ENCODE results near the gene FBN3. TPM values are rescaled to one million over a fixed set of nuclear protein-coding genes. Genes with fewer than 3 reads are reported as not detected.
A peak's percentile ranks its signal among the peaks of the same experiment; 100 is the strongest.

Gene FBN3
- total RNA-seq, 1 donor from 2014 or later, result 15.5 TPM

DNA sequence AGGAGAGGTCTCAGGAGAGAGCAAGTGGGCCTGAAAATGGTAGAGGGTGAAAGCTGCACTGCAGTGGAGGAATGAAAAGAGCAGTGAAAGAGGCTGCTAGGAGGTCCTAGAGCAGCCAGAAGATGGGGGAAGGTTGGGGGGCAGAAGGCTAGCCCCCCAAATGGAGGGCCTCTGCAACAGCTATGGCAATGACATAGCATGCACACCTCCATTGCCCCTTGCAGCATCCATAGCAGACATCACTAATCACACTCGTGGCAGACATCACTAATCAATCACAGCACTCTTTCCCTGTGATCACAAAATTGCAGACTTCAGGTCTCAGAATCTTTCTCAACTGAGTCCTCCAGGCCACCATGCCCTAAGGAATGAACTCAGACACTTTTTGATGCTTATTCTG lies 74.9 kb downstream of the FBN3 start:
- Mint-ChIP-seq H3K4me3 (ENCODE audit: unreplicated experiment) (peak overlapping the region; percentile 34), H3K36me3 (ENCODE audit: low read depth, unreplicated experiment) (peaks cover 17% of the 10 kb centered on the region), H3K9me3 (ENCODE audit: unreplicated experiment) (no peaks in the 10 kb centered on the region), H3K27ac (ENCODE audit: unreplicated experiment) (no peak overlapping the region), H3K27me3 (ENCODE audit: unreplicated experiment) (peaks cover 3% of the 10 kb centered on the region), H3K4me1 (ENCODE audit: unreplicated experiment) (no peaks in the 10 kb centered on the region)
- TF ChIP-seq, protein P1, sequence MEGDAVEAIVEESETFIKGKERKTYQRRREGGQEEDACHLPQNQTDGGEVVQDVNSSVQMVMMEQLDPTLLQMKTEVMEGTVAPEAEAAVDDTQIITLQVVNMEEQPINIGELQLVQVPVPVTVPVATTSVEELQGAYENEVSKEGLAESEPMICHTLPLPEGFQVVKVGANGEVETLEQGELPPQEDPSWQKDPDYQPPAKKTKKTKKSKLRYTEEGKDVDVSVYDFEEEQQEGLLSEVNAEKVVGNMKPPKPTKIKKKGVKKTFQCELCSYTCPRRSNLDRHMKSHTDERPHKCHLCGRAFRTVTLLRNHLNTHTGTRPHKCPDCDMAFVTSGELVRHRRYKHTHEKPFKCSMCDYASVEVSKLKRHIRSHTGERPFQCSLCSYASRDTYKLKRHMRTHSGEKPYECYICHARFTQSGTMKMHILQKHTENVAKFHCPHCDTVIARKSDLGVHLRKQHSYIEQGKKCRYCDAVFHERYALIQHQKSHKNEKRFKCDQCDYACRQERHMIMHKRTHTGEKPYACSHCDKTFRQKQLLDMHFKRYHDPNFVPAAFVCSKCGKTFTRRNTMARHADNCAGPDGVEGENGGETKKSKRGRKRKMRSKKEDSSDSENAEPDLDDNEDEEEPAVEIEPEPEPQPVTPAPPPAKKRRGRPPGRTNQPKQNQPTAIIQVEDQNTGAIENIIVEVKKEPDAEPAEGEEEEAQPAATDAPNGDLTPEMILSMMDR (IDR thresholded peaks at IDR 0.05; ENCODE audit: unreplicated experiment), result no peak
- no peak for DNase-seq (ENCODE audit: low spot score)

DNA sequence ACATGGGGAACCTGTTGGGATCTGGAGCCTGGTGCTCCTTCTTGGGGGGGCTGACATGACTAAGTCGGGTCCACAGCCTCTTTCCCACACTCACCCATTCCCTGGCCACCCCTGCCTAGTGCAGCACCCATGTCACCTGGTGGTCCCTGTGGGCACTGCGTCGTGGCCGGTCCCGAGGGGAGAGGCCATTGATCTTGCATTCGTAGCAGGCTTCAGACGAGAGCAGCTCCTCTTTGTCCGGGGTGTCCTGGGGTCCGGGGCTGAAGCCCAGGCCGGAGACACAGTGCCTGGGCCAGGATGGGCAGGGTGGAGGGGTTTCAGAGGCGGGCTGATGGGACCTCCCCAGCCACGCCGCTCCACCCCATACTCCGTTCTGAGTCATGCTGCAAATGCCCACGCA lies 77.5 kb downstream of the FBN3 start:
- Mint-ChIP-seq H3K36me3 (ENCODE audit: low read depth, unreplicated experiment) (peaks cover 17% of the 10 kb centered on the region), H3K4me1 (ENCODE audit: unreplicated experiment) (no peaks in the 10 kb centered on the region), H3K4me3 (ENCODE audit: unreplicated experiment) (no peak overlapping the region), H3K27ac (ENCODE audit: unreplicated experiment) (no peak overlapping the region), H3K9me3 (ENCODE audit: unreplicated experiment) (no peaks in the 10 kb centered on the region), H3K27me3 (ENCODE audit: unreplicated experiment) (peaks cover 2% of the 10 kb centered on the region)
- DNase-seq (ENCODE audit: low spot score), result no peak
- TF ChIP-seq, protein P1 (IDR thresholded peaks at IDR 0.05; ENCODE audit: unreplicated experiment), result no peak

DNA sequence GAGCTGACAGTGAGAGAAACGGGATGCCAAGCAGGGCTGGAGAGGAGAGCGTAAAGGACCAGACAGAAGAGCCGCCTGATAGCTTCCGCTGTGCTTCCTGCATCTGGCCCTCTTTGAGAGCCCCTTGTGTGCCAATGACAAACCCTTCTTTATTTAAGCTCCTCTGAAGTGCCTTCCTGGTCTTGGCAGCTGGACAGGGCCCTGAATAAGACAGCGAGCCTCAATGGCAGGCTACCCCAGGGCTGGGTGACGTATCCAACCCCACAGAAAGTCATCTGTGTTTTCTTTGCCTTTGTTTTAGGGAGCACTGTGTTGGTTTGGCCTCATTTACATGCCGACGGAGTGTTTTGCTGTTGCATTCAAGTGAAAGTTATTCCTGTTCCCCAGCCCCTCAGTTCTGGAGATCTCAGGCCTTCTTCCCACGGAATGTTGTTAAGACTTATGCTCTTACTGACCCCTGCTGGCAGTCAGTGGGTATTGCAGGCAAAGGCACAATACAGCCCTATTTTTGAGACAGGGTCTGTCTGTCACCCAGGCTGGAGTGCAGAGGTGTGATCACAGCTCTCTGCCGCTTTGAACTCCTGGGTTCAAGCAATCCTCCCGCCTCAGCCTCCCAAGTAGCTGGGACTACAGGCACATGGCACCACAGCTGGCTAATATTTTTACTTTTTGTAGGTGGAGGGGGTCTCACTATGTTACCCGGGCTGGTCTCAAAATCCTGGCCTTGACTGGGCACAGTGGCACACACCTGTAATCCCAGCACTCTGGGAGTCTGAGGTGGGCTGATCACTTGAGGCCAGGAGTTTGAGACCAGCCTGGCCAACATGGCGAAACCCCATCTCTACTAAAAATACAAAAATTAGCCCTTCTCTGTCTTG lies 80.1 kb downstream of the FBN3 start:
- H3K27me3 Mint-ChIP-seq (ENCODE audit: unreplicated experiment), result peaks cover 1% of the 10 kb centered on the region
- no peak overlapping the region for H3K4me3 Mint-ChIP-seq (ENCODE audit: unreplicated experiment)
- H3K4me1 Mint-ChIP-seq (ENCODE audit: unreplicated experiment), result no peaks in the 10 kb centered on the region
- no peak overlapping the region for H3K27ac Mint-ChIP-seq (ENCODE audit: unreplicated experiment)
- no peaks in the 10 kb centered on the region for H3K9me3 Mint-ChIP-seq (ENCODE audit: unreplicated experiment)
- H3K36me3 Mint-ChIP-seq (ENCODE audit: low read depth, unreplicated experiment), result peaks cover 14% of the 10 kb centered on the region
- no peak for DNase-seq (ENCODE audit: low spot score)
- TF ChIP-seq, protein P1 (IDR thresholded peaks at IDR 0.05; ENCODE audit: unreplicated experiment), result peak; percentile 99

DNA sequence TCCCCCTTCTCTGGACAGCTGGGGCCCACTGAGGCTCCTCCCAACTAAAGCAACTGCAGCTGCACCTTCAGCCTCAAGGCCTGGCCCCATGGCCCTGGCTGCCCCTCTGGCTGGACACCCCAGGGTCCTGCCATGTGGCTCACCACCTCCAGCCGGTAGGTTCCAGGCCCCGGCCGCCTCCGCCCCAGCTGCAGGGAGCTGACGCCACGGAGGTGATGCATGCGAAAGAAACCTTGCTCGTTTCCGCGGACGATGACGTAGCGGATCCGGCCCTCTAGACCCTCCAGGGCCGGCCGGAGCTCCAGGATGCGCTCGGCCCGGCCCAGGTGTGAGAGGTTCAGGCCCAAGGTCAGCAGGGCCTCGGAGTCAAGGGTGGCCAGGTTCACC lies 83.5 kb downstream of the FBN3 start:
- Mint-ChIP-seq H3K27ac (ENCODE audit: unreplicated experiment) (no peak overlapping the region), H3K4me1 (ENCODE audit: unreplicated experiment) (no peaks in the 10 kb centered on the region), H3K9me3 (ENCODE audit: unreplicated experiment) (no peaks in the 10 kb centered on the region), H3K4me3 (ENCODE audit: unreplicated experiment) (no peak overlapping the region), H3K27me3 (ENCODE audit: unreplicated experiment) (no peaks in the 10 kb centered on the region), H3K36me3 (ENCODE audit: low read depth, unreplicated experiment) (peaks cover 7% of the 10 kb centered on the region)
- no peak for DNase-seq (ENCODE audit: low spot score)
- TF ChIP-seq, protein P1 (IDR thresholded peaks at IDR 0.05; ENCODE audit: unreplicated experiment), result no peak

Data from endothelial cell (in vitro differentiated cells).